NCI-H2171 (cell line): ENCODE results near the gene NUAK2.
A peak's percentile ranks its signal among the peaks of the same experiment; 100 is the strongest.

Experiments
- DNase-seq: peaks from one replicate; lab custom pipeline; 2025; lab: John Stamatoyannopoulos, UW

NUAK2 gene

GRCh38 chr1:205346956-205347574 lies 25.5 kb upstream of the NUAK2 start:
- peak; percentile 54 for DNase-seq

GRCh38 chr1:205345761-205346160 lies 24.2 kb upstream of the NUAK2 start:
- DNase-seq, result no peak

GRCh38 chr1:205344066-205344928 lies 22.8 kb upstream of the NUAK2 start:
- peak; percentile 49 for DNase-seq

DNA sequence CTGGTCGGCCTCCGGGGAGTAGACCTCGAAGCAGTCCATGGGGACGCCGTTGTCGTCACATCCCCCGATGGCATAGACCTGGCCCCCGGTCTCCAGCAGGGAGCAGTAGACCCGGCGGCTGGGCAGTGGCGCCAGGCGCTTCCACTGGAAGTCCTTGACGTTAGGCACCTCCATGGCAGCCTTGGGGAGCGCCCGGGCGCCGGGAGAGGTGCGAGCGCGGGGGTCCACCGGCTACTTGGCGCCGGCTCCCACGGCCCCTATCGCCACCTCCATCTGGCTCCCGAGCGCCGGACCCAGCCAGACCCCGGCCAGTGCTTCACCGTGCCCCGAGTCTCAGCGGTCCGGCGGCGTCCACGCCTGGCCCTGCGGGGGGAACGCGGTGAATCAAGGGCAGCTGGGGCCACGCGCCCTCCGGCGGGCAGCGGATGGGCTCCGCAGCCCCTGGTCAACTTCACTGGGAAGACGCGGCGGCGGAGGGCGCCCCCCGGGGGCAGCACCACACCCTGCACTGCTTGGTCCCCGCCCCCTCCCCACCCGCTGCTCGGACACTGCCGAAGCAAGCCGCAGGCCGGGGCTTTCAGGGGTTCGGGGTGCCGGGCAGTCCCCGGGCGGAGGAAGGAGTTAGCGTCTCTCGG lies 22.0 kb upstream of the NUAK2 start:
- no peak for DNase-seq

- DNase-seq, result no peak
Observed at GRCh38 chr1:205342986-205343385, 21.4 kb upstream of the NUAK2 start.

GRCh38 chr1:205340676-205341075 lies 19.1 kb upstream of the NUAK2 start:
- no peak for DNase-seq

GRCh38 chr1:205339717-205340116 lies 18.2 kb upstream of the NUAK2 start:
- no peak for DNase-seq

- DNase-seq, result no peak
Observed at GRCh38 chr1:205339197-205339702, 17.7 kb upstream of the NUAK2 start.

- no peak for DNase-seq
Observed at GRCh38 chr1:205338011-205338410, 16.5 kb upstream of the NUAK2 start.

DNA sequence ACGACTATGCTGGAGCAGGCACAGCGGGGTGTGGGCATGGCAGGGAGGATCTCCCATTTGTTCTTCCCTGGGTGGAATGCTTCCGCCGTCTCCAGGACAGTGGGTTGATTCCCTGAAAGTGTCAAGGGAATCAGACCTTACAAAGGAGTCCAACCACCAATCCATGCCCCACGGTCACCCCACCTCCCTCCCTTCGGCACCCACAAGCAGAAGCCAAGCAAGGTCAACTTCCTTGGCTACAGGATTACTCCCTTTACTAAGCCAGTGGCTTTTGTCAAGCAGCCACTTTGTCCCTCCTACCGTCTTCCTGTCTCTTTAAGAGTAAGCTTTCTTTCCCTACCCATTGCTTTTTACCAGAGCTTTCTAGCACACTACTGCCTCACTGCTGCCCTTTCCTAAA lies 15.9 kb upstream of the NUAK2 start:
- DNase-seq, result no peak

- peak; percentile 61 for DNase-seq
Observed at GRCh38 chr1:205335692-205336091, 14.1 kb upstream of the NUAK2 start.

DNA sequence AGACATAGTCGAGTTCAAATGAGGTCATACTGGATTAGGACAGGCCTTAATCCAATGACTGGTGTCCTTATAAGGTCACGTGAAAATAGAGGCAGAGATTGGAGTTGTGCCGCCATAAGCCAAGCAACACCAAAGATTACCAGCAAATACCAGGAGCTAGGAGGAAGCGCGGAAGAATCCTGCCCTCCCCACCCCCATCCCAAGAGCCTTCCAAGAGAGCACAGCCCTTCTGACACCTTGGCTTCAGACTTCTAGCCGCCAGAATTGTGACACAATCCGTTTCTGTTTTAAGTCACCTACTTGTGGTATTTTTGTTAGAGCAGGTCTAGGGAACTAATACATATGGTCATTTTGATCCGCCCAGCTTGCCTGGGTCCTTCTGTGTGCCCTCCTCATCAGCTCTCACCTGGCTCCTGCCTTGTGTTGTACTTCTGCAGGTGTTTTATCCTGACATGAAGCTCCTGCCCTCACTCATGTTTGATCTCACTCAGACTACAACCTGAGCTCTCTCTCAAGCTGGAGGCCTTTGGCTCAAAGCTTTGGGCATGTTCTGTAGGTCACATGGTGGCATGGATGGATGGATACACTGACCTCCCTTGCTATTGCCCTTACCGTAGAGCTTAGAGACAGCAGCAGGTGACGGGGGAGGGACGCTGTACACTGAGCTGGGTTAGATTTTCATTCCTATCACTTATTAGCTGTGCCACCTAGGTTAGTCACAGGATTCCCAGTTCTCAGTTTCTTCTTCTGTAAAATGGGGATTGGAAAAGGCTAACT lies 10.7 kb upstream of the NUAK2 start:
- DNase-seq, result no peak

DNA sequence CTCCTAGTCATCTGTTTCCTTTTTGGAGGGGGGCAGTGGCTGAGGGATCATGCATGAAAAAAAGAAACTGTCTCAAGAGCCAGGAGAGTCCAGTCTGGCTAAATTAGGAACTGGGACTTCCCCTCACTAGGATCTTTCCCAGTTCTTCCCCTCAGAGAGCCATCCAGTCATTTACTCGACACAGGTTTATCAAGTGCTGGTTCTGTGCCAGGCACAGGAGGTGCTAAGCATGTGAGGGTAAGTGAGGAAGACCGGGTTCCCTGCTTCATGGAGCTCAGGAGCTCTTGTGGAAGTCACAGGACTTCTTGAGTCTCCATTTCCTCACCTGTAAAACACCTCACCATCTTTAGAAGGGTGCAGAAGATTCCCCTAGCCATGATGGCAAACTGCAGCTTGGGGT lies 8.6 kb upstream of the NUAK2 start:
- DNase-seq, result no peak

GRCh38 chr1:205329719-205330118 lies 8.2 kb upstream of the NUAK2 start:
- DNase-seq, result no peak

DNA sequence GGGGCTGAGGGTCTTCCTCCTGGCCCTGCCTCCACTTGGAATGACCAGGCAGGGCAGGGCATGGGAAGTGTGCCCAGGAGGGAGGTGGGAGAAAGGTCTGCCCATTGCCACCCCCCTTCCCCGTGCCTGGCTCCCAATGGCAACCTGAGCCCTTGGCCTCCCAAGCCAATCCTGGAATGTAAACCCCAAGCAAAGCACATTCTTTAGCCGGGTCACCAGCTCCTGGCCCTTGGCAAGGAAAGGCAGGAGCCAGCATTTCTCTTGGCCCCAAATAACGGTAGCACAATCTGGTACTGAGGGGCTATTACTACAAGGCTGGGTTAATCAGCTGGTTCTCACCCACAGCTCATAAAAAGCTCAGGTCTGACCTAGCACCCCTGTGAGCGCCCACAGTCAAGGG lies 6.9 kb upstream of the NUAK2 start:
- no peak for DNase-seq

GRCh38 chr1:205326812-205327466 lies 5.4 kb upstream of the NUAK2 start:
- DNase-seq, result no peak

DNA sequence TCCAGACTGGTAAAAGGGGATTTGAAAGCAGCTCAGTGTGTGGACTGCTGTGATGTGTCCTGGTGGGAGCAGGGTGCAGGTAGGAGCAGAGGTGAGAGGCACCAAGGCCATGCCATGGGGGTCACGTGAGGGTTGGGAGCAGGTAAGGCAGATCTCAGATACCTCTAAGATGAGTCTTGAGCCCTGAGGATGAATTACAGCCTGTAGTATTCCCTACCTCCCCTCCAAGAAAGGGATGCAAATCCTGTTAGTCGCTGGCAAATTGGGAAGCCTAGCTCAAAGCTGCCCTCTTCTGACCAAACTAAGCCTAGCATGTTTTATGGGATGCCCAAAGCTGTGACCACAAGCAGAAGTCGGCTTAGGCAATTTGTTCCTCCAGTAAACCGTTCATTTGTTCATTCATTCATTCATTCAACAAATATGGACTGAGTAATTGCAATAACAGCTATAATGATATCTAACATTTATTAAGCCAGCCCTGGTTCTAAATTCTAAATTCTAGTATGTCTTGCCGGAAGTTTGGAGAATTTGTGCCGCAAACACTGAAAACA lies 3.9 kb upstream of the NUAK2 start:
- DNase-seq, result peak; percentile 17

DNA sequence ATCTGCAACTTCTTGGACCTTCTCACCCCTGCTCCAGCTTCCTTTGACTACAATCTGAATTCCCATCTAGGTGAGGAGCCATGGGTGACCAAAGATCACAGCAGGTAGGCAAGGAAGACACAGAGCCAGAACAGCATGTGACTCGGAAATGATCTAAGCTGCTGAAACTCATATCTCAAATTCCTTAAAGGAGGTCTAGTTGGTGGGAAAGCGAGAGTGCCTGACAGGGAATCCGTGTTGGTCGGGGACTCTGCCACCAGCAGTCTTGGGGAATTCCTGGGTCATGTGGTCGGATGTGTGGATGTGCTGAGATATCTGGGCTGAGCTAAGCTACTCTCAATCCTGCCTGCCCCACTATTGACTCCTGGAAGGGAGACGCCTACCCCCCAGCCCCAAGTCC lies 3.2 kb upstream of the NUAK2 start:
- no peak for DNase-seq

DNA sequence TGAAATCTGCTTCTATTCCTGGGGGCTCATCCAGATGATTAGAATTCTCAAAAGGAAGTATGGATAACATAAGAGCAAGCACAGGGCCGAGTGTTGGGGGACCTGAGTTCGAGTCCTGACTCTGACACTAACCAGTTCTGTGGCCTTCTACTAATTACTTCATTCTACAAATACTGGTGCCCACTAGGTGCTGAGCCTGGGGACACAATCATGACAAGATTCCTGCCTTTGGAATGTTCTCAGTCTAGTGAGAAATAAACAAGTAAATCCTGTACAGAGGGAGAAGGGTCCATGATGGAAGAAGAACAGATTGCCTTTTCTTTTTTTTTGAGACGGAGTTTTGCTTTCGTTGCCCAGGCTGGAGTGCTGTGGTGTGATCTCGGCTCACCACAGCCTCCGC lies 2.2 kb upstream of the NUAK2 start:
- no peak for DNase-seq

DNA sequence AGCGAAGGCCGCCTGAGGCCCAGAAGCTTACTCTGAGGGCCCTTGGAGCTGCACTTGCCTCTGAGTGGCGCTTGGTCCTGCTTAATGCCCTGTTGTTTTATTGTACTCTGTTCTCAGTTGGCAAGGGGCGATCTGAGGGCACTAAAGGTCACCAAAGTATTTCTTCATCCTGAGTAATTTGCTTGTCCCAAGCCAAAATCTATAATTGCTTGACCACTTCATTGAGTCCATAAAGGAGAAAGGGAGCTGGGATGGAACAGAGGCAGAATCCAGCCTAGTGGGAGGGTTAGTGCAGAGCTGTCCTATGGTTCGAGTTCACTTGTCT lies 376 bp upstream of the NUAK2 start:
- no peak for DNase-seq
